ENCODE measurements around the gene ZDHHC11B. TPM values are rescaled to one million over a fixed set of nuclear protein-coding genes. Genes with fewer than 3 reads are reported as not detected.
"Not testable (repeated sequence)": the region's sequence is repeated elsewhere in the genome, so short reads cannot be mapped to it uniquely, and the experiment has no call there.

ZDHHC11B gene
- total RNA-seq, 4 donors from 2014 or later, result 0.39 to 2.1 (median 1.5) TPM; not detected in 1

DNA sequence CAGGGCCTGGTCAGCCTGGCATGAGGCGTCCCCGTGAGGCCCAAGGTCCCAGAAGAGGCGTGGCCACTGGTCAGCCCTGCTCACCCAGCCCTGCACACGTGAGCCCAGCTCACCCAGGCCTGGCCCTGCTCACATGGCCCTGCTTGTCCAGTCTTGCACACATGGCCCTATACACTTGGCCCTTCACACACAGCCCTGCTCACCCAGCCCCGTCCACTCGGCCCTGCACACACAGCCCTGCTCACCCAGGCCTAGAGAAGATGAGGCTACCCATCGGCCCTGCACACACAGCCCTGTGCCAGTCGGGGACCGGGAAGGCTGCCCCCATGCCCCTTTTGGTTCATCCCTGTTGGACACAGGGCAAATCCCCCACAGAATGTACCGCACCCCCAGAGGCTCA lies 28.4 kb downstream of the ZDHHC11B start:
- no peak overlapping the region for H3K27ac ChIP-seq
- WGBS, 2 donors, result 71 to 95% methylated on average over 6 to 8 of the region's 10 CpGs
- no peak for DNase-seq (ENCODE audit: low spot score in 2 of 2)
- H3K4me1 ChIP-seq, result peaks cover 0 to 26% (median 16%) of the 10 kb centered on the region in 4 donors
- H3K4me3 ChIP-seq, result no peak overlapping the region
- TF ChIP-seq POLR2A (IDR thresholded peaks at IDR 0.05), result no peak
- no peak for TF ChIP-seq EP300 (IDR thresholded peaks at IDR 0.05)
- TF ChIP-seq CTCF (IDR thresholded peaks at IDR 0.05), result no peak
- no peaks in the 10 kb centered on the region for H3K36me3 ChIP-seq
- H3K9me3 ChIP-seq, result no peaks in the 10 kb centered on the region
- peaks cover 0 to 4% of the 10 kb centered on the region in 2 donors for H3K27me3 ChIP-seq

DNA sequence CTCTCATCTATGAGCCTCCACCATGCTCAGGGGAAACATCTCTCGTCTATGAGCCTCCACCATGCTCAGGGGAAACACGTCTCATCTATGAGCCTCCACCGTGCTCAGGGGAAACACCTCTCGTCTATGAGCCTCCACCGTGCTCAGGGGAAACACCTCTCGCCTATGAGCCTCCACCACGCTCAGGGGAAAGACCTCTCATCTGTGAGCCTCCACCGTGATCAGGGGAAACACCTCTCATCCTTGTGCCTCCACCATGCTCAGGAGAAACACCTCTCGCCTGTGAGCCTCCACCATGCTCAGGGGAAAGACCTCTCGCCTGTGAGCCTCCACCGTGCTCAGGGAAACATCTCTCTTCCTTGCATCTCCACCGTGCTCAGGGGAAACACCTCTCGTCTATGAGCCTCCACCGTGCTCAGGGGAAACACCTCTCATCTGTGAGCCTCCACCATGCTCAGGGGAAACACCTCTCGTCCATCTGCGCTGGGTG lies 30.3 kb downstream of the ZDHHC11B start:
- not testable (repeated sequence) for H3K4me3 ChIP-seq; H3K36me3 ChIP-seq; H3K27me3 ChIP-seq; H3K27ac ChIP-seq; H3K9me3 ChIP-seq; DNase-seq (ENCODE audit: low spot score in 2 of 2)
- peaks cover 0 to 21% (median 15%) of the 10 kb centered on the region in 4 donors for H3K4me1 ChIP-seq
- WGBS, 2 donors, result 59 to 70% methylated on average over 14 to 16 of the region's 16 CpGs

DNA sequence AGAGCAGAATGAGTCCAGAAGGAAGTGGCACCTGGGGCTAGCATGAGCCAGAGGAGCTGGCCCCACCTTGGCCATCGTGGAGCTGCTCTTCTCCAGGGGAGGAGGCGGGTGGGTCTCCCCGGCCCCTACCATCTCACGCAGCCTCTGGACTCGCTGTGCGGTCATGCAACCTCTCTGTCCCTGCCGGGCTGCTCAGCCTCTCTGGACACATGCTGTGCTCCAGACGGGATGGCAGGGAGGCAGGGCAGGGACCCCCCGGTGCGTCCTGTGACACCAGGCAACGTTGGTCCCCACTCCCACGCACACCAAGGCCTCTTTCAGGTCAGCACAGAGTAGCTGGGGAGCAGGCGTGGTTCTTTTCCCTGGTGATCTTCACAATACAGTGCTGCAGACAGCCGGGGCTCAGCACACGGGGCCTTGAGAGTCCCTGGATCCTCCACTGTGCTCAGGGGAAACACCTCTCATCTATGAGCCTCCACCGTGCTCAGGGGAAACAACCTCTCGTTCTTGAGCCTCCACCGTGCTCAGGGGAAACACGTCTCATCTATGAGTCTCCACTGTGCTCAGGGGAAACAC lies 30.9 kb downstream of the ZDHHC11B start:
- not testable (repeated sequence) for H3K27ac ChIP-seq; DNase-seq (ENCODE audit: low spot score in 2 of 2); H3K27me3 ChIP-seq; H3K4me3 ChIP-seq; H3K36me3 ChIP-seq; H3K9me3 ChIP-seq
- H3K4me1 ChIP-seq, result peaks cover 0 to 16% (median 11%) of the 10 kb centered on the region in 4 donors
- 81 to 83% methylated on average over 16 to 17 of the region's 19 CpGs for WGBS, 2 donors

GRCh38 chr5:752532-753115 lies 31.9 kb downstream of the ZDHHC11B start:
- H3K27ac ChIP-seq; H3K4me3 ChIP-seq; DNase-seq (ENCODE audit: low spot score in 2 of 2); H3K9me3 ChIP-seq; H3K4me1 ChIP-seq; H3K36me3 ChIP-seq; H3K27me3 ChIP-seq: not testable (repeated sequence)
- WGBS, 2 donors, result 62 to 73% methylated on average over 8 to 11 of the region's 20 CpGs

DNA sequence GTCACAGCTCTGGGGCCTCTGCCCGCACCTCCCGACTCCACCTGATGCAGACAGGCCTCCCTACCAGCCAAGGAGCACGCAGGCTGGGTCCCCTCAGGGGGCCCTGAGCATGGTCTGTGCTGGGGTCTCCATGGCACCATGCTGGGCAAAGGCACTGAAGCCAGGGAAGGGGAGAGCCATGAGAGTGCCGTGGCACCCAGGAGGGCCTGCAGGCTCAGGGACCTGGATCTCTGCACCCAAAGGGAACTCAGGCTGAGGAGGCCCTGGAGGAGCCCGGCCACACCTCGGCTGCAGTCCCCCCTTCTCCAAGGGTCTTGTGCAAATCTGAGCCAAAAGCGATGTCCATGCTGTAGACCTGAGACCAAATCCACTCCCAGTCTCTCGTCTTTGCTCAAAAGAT lies 32.5 kb downstream of the ZDHHC11B start:
- 87% methylated on average over 5 of the region's 8 CpGs; no CpG with 5 or more reads in 1 of the 2 donors for WGBS, 2 donors
- DNase-seq (ENCODE audit: low spot score in 2 of 2); H3K36me3 ChIP-seq; H3K27me3 ChIP-seq; H3K9me3 ChIP-seq; H3K4me3 ChIP-seq; H3K27ac ChIP-seq; H3K4me1 ChIP-seq: not testable (repeated sequence)

GRCh38 chr5:751496-751895 lies 33.0 kb downstream of the ZDHHC11B start:
- Histone ChIP-seq H3K36me3 (no peaks in the 10 kb centered on the region), H3K27me3 (no peaks in the 10 kb centered on the region), H3K4me1 (no peaks in the 10 kb centered on the region), H3K4me3 (no peak overlapping the region), H3K27ac (no peak overlapping the region), H3K9me3 (no peaks in the 10 kb centered on the region)
- WGBS, 2 donors, result 60% methylated on average over 3 of the region's 13 CpGs; no CpG with 5 or more reads in 1 of the 2 donors
- no peak for DNase-seq (ENCODE audit: low spot score in 2 of 2)
- no peak for TF ChIP-seq POLR2A (IDR thresholded peaks at IDR 0.05)
- TF ChIP-seq CTCF (IDR thresholded peaks at IDR 0.05), result no peak
- TF ChIP-seq EP300 (IDR thresholded peaks at IDR 0.05), result no peak

GRCh38 chr5:750226-750625 lies 34.3 kb downstream of the ZDHHC11B start:
- H3K9me3 ChIP-seq; H3K4me3 ChIP-seq; H3K27me3 ChIP-seq; DNase-seq (ENCODE audit: low spot score in 2 of 2); H3K27ac ChIP-seq; H3K4me1 ChIP-seq; H3K36me3 ChIP-seq: not testable (repeated sequence)
- WGBS, 2 donors, result 76 to 93% methylated on average over 10 to 13 of the region's 19 CpGs

Data from tibial nerve (tissue), 4 donors.